Glutamatergic neuron (in vitro differentiated cells): ENCODE results near the gene RHOT2. TPM values are rescaled to one million over a fixed set of nuclear protein-coding genes. Genes with fewer than 3 reads are reported as not detected.

ENCODE experiments used
- DNase-seq: peaks from one replicate; pipeline ENCODE4 v3.0.0; 2022
- H3K27ac Mint-ChIP-seq: one replicate; pipeline ENCODE4 v1.8.0; 2020; ENCODE audit warnings: mild to moderate bottlenecking, mixed read lengths, inconsistent platforms; ENCODE audit not compliant: unreplicated experiment
- H3K27me3 Mint-ChIP-seq: one replicate; pipeline ENCODE4 v1.8.0; 2020; ENCODE audit warnings: mild to moderate bottlenecking, moderate library complexity, mixed read lengths, inconsistent platforms; ENCODE audit not compliant: unreplicated experiment
- H3K36me3 Mint-ChIP-seq: one replicate; pipeline ENCODE4 v1.8.0; 2020; ENCODE audit warnings: mild to moderate bottlenecking, mixed read lengths, inconsistent platforms; ENCODE audit not compliant: unreplicated experiment
- H3K4me1 Mint-ChIP-seq: one replicate; pipeline ENCODE4 v1.8.0; 2020; ENCODE audit warnings: mild to moderate bottlenecking, low read depth, mixed read lengths, inconsistent platforms; ENCODE audit not compliant: unreplicated experiment
- H3K4me3 Mint-ChIP-seq: one replicate; pipeline ENCODE4 v1.8.0; 2020; ENCODE audit warnings: mild to moderate bottlenecking, mixed read lengths, inconsistent platforms; ENCODE audit not compliant: unreplicated experiment
- H3K9me3 Mint-ChIP-seq: one replicate; pipeline ENCODE4 v1.8.0; 2020; ENCODE audit warnings: mild to moderate bottlenecking, moderate library complexity, mixed read lengths, inconsistent platforms; ENCODE audit not compliant: unreplicated experiment
- CTCF ChIP-seq: fragments of 200-600 bp; sonication (generic); IDR thresholded peaks from one replicate; pipeline ENCODE4 v1.5.0; 2021; ENCODE audit not compliant: partially characterized antibody, unreplicated experiment
- total RNA-seq: library from RNA; stranded (reverse); fragmentation: NEBNext Ultra II Directional; extraction: Animal tissue kit (Norgen Biotek cat#: 25700); gene quantifications from one replicate; pipeline ENCODE4 v1.2.1, GENCODE V29; 2021; ENCODE audit not compliant: unreplicated experiment

RHOT2 gene
- total RNA-seq, 1 donor from 2014 or later: 208 TPM

GRCh38 chr16:662597-662996 is 5.3 kb upstream of the RHOT2 start:
- Mint-ChIP-seq H3K4me3 (no peak overlapping the region), H3K27ac (no peak overlapping the region), H3K4me1 (peaks cover 2% of the 10 kb centered on the region), H3K27me3 (peaks cover 5% of the 10 kb centered on the region), H3K36me3 (no peaks in the 10 kb centered on the region), H3K9me3 (peaks cover 2% of the 10 kb centered on the region)
- no peak for TF ChIP-seq CTCF
- no peak for DNase-seq

GRCh38 chr16:666572-666971 is 1.4 kb upstream of the RHOT2 start:
- no peak for TF ChIP-seq CTCF
- H3K4me1 Mint-ChIP-seq: peaks cover 3% of the 10 kb centered on the region
- H3K27me3 Mint-ChIP-seq: peaks cover 7% of the 10 kb centered on the region

DNA sequence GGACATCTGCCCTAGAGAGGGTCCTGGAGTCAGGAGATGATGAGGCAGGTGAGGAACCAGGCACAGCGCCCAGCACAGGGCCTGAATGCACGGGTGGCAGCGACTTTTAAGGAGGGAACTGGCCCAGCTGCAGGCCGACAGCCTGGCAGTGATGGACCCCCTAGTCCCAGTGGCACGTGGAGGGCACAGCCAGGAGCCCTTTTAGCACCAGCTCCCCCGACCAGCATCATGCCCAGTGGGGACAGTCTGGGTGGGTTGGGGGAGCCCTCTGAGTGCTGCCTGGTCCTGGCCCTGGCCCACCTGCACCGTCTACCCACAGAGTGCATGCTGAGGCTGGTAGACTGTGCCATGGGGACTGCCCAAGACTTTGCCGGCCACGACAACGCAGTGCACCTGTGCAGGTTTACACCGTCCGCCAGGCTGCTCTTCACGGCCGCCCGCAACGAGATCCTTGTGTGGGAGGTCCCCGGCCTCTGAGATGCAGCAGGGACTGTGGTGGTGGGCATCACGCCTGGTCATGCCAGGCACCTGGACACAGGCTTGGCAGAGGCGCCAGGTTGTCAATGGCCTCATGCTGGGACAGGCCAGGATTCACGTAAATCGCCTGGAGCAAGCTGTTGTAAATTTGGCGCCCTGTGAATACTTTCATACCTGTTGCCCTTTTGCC is 686 bp upstream of the RHOT2 start:
- Mint-ChIP-seq H3K36me3 (no peaks in the 10 kb centered on the region), H3K27ac (peak overlapping the region; percentile 76), H3K9me3 (peaks cover 2% of the 10 kb centered on the region), H3K4me1 (peaks cover 3% of the 10 kb centered on the region), H3K27me3 (peaks cover 7% of the 10 kb centered on the region), H3K4me3 (no peak overlapping the region)
- no peak for DNase-seq
- TF ChIP-seq CTCF: no peak

More at GRCh38 chr16:666572-666971, 1.4 kb upstream of the RHOT2 start:
- Mint-ChIP-seq H3K36me3 (no peaks in the 10 kb centered on the region), H3K27ac (no peak overlapping the region), H3K4me3 (no peak overlapping the region), H3K9me3 (peaks cover 2% of the 10 kb centered on the region)
- no peak for DNase-seq

- TF ChIP-seq CTCF: no peak
- peaks cover 2% of the 10 kb centered on the region for H3K9me3 Mint-ChIP-seq
- H3K27me3 Mint-ChIP-seq: peaks cover 2% of the 10 kb centered on the region
- no peaks in the 10 kb centered on the region for H3K36me3 Mint-ChIP-seq
- peak overlapping the region; percentile 65 for H3K4me3 Mint-ChIP-seq
- DNase-seq: no peak
- H3K27ac Mint-ChIP-seq: no peak overlapping the region
- H3K4me1 Mint-ChIP-seq: peaks cover 2% of the 10 kb centered on the region
Observed at GRCh38 chr16:668519-669171, 713 bp downstream of the RHOT2 start.

DNA sequence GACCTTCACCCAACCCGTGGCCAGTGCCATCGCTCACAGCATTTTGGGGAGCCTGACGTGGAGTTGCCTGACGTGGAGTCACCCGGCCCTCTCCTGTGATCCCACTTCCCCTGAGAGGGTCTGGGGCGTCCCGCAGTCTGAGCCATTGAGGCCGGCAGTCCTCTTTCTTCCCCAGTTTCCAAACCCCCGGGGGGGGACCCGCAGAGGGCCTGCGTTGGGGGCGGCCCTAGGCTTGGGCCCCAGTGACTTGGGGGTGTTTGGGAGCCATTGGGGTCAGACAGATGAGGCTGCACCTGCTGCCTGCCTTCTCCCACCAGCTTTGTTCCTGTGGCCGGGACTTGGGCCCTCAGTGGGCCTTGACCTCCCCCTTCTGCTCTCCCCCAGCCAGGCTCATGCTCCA is 1.7 kb downstream of the RHOT2 start:
- DNase-seq: no peak
- H3K4me1 Mint-ChIP-seq: peaks cover 2% of the 10 kb centered on the region
- no peak overlapping the region for H3K4me3 Mint-ChIP-seq
- no peak for TF ChIP-seq CTCF
- H3K9me3 Mint-ChIP-seq: peaks cover under 1% of the 10 kb centered on the region
- H3K36me3 Mint-ChIP-seq: no peaks in the 10 kb centered on the region
- H3K27ac Mint-ChIP-seq: no peak overlapping the region
- peaks cover 4% of the 10 kb centered on the region for H3K27me3 Mint-ChIP-seq
